ENCODE measurements around the gene MPHOSPH6. TPM values are rescaled to one million over a fixed set of nuclear protein-coding genes. Genes with fewer than 3 reads are reported as not detected.

Gene MPHOSPH6
- total and polyA plus RNA-seq, 2 of the 8 experiments (the other 6 are each of a cell fraction or from before 2014, with no cell fraction given): 19.7 to 32.9 TPM

- Histone ChIP-seq H4K20me1 (replicated peaks in 1 of 2; ENCODE audit: control insufficient read depth in 1 of 2, insufficient read depth in 2 of 2, low read length in 2 of 2) (no peaks in the 10 kb centered on the region), H4K5ac (ENCODE audit: insufficient read length, low read depth, low read length) (no peak overlapping the region), H3K56ac (replicated peaks; ENCODE audit: insufficient read length, low read depth, low read length) (no peak overlapping the region), H3K23ac (ENCODE audit: insufficient read length) (no peak overlapping the region), H2BK20ac (ENCODE audit: low read length) (no peak overlapping the region), H3K79me1 (ENCODE audit: low read depth, low read length) (no peaks in the 10 kb centered on the region), H2BK15ac (ENCODE audit: low read length) (no peak overlapping the region), H2BK120ac (replicated peaks; ENCODE audit: low read depth, low read length) (no peak overlapping the region), H3K23me2 (ENCODE audit: low read depth, low read length) (no peaks in the 10 kb centered on the region), H4K8ac (ENCODE audit: extremely low read depth, insufficient read depth, low read length) (no peak overlapping the region), H3K36me3 (ENCODE audit: control insufficient read depth in 2 of 4, insufficient read depth in 4 of 4, low read length in 3 of 4) (no peaks in the 10 kb centered on the region), H3K4me1 (replicated peaks in 1 of 4; ENCODE audit: control insufficient read depth in 3 of 4, insufficient read depth in 4 of 4, low read length in 3 of 4) (peaks cover 0 to 6% (median 0%) of the 10 kb centered on the region in 4 experiments; a peak in 1 of 7 replicates), H2BK5ac (ENCODE audit: low read depth, low read length) (no peak overlapping the region), H2AK5ac (ENCODE audit: low read depth, low read length) (no peak overlapping the region), H4K91ac (replicated peaks; ENCODE audit: insufficient read length, low read length) (no peak overlapping the region), H3K27ac (ENCODE audit: low read depth, low read length) (no peak overlapping the region), H3K18ac (ENCODE audit: extremely low read depth, low read length) (no peak overlapping the region), H3K4me3 (ENCODE audit: extremely low read depth in 1 of 4, insufficient read depth in 2 of 4, low read depth in 3 of 4, low read length in 4 of 4) (no peak overlapping the region), H3K79me2 (ENCODE audit: control insufficient read depth in 1 of 2, insufficient read depth in 2 of 2, low read length in 2 of 2) (no peaks in the 10 kb centered on the region), H2AFZ (ENCODE audit: low read length) (no peak overlapping the region), H3K9me3 (ENCODE audit: insufficient read depth in 2 of 2, low read depth in 1 of 2, low read length in 1 of 2) (no peaks in the 10 kb centered on the region), H3K27me3 (replicated peaks in 1 of 4; ENCODE audit: control insufficient read depth in 3 of 4, extremely low read depth in 1 of 4, insufficient read depth in 3 of 4, low read length in 3 of 4) (no peaks in the 10 kb centered on the region), H3K4me2 (ENCODE audit: insufficient read depth in 1 of 2, low read depth in 2 of 2, low read length in 2 of 2) (no peak overlapping the region), H3K14ac (ENCODE audit: insufficient read length) (no peak overlapping the region), H3K4ac (replicated peaks; ENCODE audit: insufficient read length, low read depth, low read length) (no peak overlapping the region), H2BK12ac (ENCODE audit: low read depth, low read length) (no peak overlapping the region), H3K9ac (replicated peaks in 1 of 4; ENCODE audit: extremely low read depth in 1 of 4, low read depth in 3 of 4, low read length in 3 of 4) (no peak overlapping the region)
- no peak for FAIRE-seq
- ChIA-PET POLR2A (ENCODE audit: partially characterized antibody) (no interaction called here), CTCF (ENCODE audit: partially characterized antibody) (no interaction called here)
- no peak for DNase-seq (ENCODE audit: low read depth in 1 of 2, low spot score in 2 of 2)
- TF ChIP-seq TAF1 (IDR thresholded peaks at IDR 0.05; ENCODE audit: low read depth, low read length): no peak
- no peak for TF ChIP-seq POU5F1 (IDR thresholded peaks at IDR 0.05; ENCODE audit: low read depth, low read length)
- TF ChIP-seq, protein P1, sequence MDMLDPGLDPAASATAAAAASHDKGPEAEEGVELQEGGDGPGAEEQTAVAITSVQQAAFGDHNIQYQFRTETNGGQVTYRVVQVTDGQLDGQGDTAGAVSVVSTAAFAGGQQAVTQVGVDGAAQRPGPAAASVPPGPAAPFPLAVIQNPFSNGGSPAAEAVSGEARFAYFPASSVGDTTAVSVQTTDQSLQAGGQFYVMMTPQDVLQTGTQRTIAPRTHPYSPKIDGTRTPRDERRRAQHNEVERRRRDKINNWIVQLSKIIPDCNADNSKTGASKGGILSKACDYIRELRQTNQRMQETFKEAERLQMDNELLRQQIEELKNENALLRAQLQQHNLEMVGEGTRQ (IDR thresholded peaks at IDR 0.05; ENCODE audit: low read length): no peak
- no peak for TF ChIP-seq POLR2AphosphoS5 (IDR thresholded peaks at IDR 0.05; ENCODE audit: low read depth, low read length)
- 93% methylated on average over 3 of the region's 3 CpGs; no CpG with 5 or more reads in 1 of the 2 experiments for WGBS, 2 experiments (ENCODE audit: extremely low coverage in 1 of 2, insufficient coverage in 1 of 2, insufficient read length in 1 of 2, insufficient replicate concordance in 2 of 2, low coverage in 1 of 2, low lambda C conversion rate in 2 of 2, missing lambda C conversion rate in 1 of 2)
Measured at GRCh38 chr16:82129881-82130280, 40.1 kb downstream of the MPHOSPH6 start.

All from H1 (cell line).